ENCODE results near the gene LTC4S. TPM values are rescaled to one million over a fixed set of nuclear protein-coding genes. Genes with fewer than 3 reads are reported as not detected.
"Not testable (repeated sequence)": the region's sequence is repeated elsewhere in the genome, so short reads cannot be mapped to it uniquely, and the experiment has no call there.

Gene LTC4S
- total and polyA plus RNA-seq, 12 donors: 5.4 to 20.0 (median 8.8) TPM

- peaks cover 0 to 48% (median 0%) of the 10 kb centered on the region in 9 donors for H3K36me3 ChIP-seq
- no peaks in the 10 kb centered on the region for H3K27me3 ChIP-seq
- peaks cover 0 to 54% (median 0%) of the 10 kb centered on the region in 9 donors for H3K4me1 ChIP-seq
- ATAC-seq (peak in 6 of 8 donors; percentile 31 to 71 (median 51)), DNase-seq (no peak)
- TF ChIP-seq CTCF (IDR thresholded peaks at IDR 0.05): no peak
- no peaks in the 10 kb centered on the region for H3K9me3 ChIP-seq
- no peak overlapping the region for H3K27ac ChIP-seq
- WGBS, 2 donors: 58 to 78% methylated on average over 4 of the region's 4 CpGs
- H3K4me3 ChIP-seq: no peak overlapping the region
- intact Hi-C loops (cut with DNase I): no loop called here
Measured at GRCh38 chr5:179781846-179782245, 11.9 kb upstream of the LTC4S start.

GRCh38 chr5:179783128-179783527 lies 10.7 kb upstream of the LTC4S start:
- no peaks in the 10 kb centered on the region for H3K9me3 ChIP-seq
- intact Hi-C loops (cut with DNase I): no loop called here
- H3K36me3 ChIP-seq: peaks cover 0 to 36% (median 0%) of the 10 kb centered on the region in 9 donors
- TF ChIP-seq CTCF (IDR thresholded peaks at IDR 0.05): no peak
- DNase-seq (no peak), ATAC-seq (no peak)
- WGBS, 2 donors: 94 to 95% methylated on average over 9 of the region's 9 CpGs
- H3K4me3 ChIP-seq: no peak overlapping the region
- peaks cover 0 to 41% (median 0%) of the 10 kb centered on the region in 9 donors for H3K4me1 ChIP-seq
- H3K27ac ChIP-seq: no peak overlapping the region
- no peaks in the 10 kb centered on the region for H3K27me3 ChIP-seq

- intact Hi-C loops (cut with DNase I): no loop called here
- DNase-seq (no peak), ATAC-seq (no peak)
- Histone ChIP-seq H3K27ac (no peak overlapping the region), H3K4me1 (peaks cover 2 to 10% (median 5%) of the 10 kb centered on the region in 9 donors), H3K27me3 (no peaks in the 10 kb centered on the region), H3K36me3 (peaks cover 0 to 3% (median 0%) of the 10 kb centered on the region in 9 donors), H3K4me3 (no peak overlapping the region), H3K9me3 (no peaks in the 10 kb centered on the region)
- 83 to 92% methylated on average over 12 of the region's 12 CpGs for WGBS, 2 donors
- no peak for TF ChIP-seq CTCF (IDR thresholded peaks at IDR 0.05)
Measured at GRCh38 chr5:179786861-179787260, 6.9 kb upstream of the LTC4S start.

GRCh38 chr5:179788193-179788854 lies 5.5 kb upstream of the LTC4S start:
- DNase-seq: no peak
- intact Hi-C loops (cut with DNase I): no loop called here
- no peaks in the 10 kb centered on the region for H3K9me3 ChIP-seq
- no peak for TF ChIP-seq CTCF (IDR thresholded peaks at IDR 0.05)
- ATAC-seq: no peak
- H3K36me3 ChIP-seq: no peaks in the 10 kb centered on the region
- no peaks in the 10 kb centered on the region for H3K27me3 ChIP-seq
- H3K27ac ChIP-seq: no peak overlapping the region
- H3K4me1 ChIP-seq: peaks cover 11 to 21% (median 19%) of the 10 kb centered on the region in 9 donors
- WGBS, 2 donors: 87 to 92% methylated on average over 7 of the region's 7 CpGs
- no peak overlapping the region for H3K4me3 ChIP-seq

- 95 to 97% methylated on average over 9 of the region's 9 CpGs for WGBS, 2 donors
- peaks cover 19 to 30% (median 29%) of the 10 kb centered on the region in 9 donors for H3K4me1 ChIP-seq
- H3K27me3 ChIP-seq; ATAC-seq; H3K36me3 ChIP-seq; DNase-seq; intact Hi-C loops (cut with DNase I); H3K4me3 ChIP-seq; H3K9me3 ChIP-seq; H3K27ac ChIP-seq: not testable (repeated sequence)
Measured at GRCh38 chr5:179789278-179789677, 4.5 kb upstream of the LTC4S start.

Data from heart right ventricle (tissue), 16 donors.